Tibial artery (tissue), 4 donors: Measurements from ENCODE around the gene OLFML2B.

ENCODE experiments used
- DNase-seq, 2 donors: peaks; one replicate each; pipeline ENCODE4 v3.0.0-alpha.2; 2019
- H3K27ac ChIP-seq, 2 donors: fragments of 200-600 bp; sonication (generic) in 1 of 2; 1 replicate in 1 of 2; 2 replicates in 1 of 2; pipeline ENCODE4 v1.5.1; 2018 to 2019; ENCODE audit warnings: mild to moderate bottlenecking in 1 of 2
- H3K27me3 ChIP-seq, 2 donors: fragments of 200-600 bp; sonication (generic) in 1 of 2; one replicate each; pipeline versions ENCODE4 v1.5.1 to v1.6.0; 2016 to 2019
- H3K36me3 ChIP-seq, 3 donors: fragments of 200-600 bp; sonication (generic) in 2 of 3; one replicate each; pipeline ENCODE4 v1.5.1; 2016 to 2019; ENCODE audit warnings: mild to moderate bottlenecking in 2 of 3
- H3K4me1 ChIP-seq, 4 donors: fragments of 200-600 bp; sonication (generic) in 2 of 4; 1 replicate in 3 of 4; 2 replicates in 1 of 4; pipeline ENCODE4 v1.5.1; 2016 to 2019
- H3K4me3 ChIP-seq, 2 donors: fragments of 200-600 bp; sonication (generic) in 1 of 2; 1 replicate in 1 of 2; 2 replicates in 1 of 2; pipeline ENCODE4 v1.5.1; 2018 to 2019; ENCODE audit warnings: mild to moderate bottlenecking in 2 of 2
- H3K9me3 ChIP-seq, 3 donors: fragments of 200-600 bp; sonication (generic) in 1 of 3; one replicate each; pipeline ENCODE4 v1.5.1; 2016 to 2019
- intact Hi-C: fragments of 100-400 bp; cut with DNase I; formaldehyde crosslinking; loops from one replicate; pipeline ENCODE4 v1.15.0; 2023; ENCODE audit warnings: low total_unique reads
- TF ChIP-seq, protein P1 (sequence below), 2 experiments: fragments of 200-600 bp in 1 of 2; fragments of 450-650 bp in 1 of 2; IDR thresholded peaks; one replicate each; pipeline ENCODE4 v1.5.1; 2017 to 2019; ENCODE audit warnings: antibody characterized with exemption in 2 of 2, mild to moderate bottlenecking in 1 of 2, moderate library complexity in 1 of 2

The OLFML2B gene

DNA sequence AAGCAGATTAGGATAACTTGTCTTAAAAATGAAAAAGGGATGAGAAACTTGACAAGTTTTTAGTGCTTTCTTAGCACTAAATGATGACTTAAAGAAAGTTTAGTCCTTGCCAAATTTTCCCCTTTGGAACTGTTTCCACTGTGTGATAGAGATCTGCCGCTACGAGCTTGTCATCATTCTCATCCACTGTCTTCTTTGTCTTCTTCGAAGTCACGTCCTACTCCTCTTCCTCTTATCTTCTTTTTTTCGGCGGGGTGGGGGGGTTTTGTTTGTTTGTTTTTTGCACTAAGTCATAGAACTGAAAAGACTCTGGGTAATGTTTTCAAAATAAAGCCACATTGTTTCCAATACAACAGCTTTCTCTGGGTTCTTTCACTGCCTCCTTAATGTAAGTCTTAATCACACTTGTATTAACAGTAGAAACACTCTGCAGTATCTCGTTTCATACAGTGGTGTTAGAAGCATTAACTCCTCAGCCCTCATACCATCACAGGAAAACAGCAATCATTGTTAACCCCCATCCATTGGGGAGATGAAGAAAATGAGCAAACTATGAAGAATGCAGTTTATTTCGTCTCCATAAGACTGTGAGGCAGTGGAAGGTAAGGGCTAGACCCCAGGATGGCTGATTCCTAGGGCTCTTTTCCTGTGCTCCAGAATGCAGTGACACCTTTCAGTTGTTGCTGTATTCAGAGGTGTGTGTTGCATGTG, 81.8 kb downstream of the OLFML2B start:
- no peak for DNase-seq
- no peak overlapping the region for H3K4me3 ChIP-seq
- intact Hi-C loops, result no loop called here
- no peaks in the 10 kb centered on the region for H3K27me3 ChIP-seq
- TF ChIP-seq, protein P1, sequence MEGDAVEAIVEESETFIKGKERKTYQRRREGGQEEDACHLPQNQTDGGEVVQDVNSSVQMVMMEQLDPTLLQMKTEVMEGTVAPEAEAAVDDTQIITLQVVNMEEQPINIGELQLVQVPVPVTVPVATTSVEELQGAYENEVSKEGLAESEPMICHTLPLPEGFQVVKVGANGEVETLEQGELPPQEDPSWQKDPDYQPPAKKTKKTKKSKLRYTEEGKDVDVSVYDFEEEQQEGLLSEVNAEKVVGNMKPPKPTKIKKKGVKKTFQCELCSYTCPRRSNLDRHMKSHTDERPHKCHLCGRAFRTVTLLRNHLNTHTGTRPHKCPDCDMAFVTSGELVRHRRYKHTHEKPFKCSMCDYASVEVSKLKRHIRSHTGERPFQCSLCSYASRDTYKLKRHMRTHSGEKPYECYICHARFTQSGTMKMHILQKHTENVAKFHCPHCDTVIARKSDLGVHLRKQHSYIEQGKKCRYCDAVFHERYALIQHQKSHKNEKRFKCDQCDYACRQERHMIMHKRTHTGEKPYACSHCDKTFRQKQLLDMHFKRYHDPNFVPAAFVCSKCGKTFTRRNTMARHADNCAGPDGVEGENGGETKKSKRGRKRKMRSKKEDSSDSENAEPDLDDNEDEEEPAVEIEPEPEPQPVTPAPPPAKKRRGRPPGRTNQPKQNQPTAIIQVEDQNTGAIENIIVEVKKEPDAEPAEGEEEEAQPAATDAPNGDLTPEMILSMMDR (IDR thresholded peaks at IDR 0.05), result no peak
- H3K27ac ChIP-seq, result no peak overlapping the region
- H3K36me3 ChIP-seq, result peaks cover 0 to 13% (median 4%) of the 10 kb centered on the region in 3 donors
- H3K4me1 ChIP-seq, result peaks cover 0 to 15% (median 3%) of the 10 kb centered on the region in 4 donors
- H3K9me3 ChIP-seq, result no peaks in the 10 kb centered on the region

DNA sequence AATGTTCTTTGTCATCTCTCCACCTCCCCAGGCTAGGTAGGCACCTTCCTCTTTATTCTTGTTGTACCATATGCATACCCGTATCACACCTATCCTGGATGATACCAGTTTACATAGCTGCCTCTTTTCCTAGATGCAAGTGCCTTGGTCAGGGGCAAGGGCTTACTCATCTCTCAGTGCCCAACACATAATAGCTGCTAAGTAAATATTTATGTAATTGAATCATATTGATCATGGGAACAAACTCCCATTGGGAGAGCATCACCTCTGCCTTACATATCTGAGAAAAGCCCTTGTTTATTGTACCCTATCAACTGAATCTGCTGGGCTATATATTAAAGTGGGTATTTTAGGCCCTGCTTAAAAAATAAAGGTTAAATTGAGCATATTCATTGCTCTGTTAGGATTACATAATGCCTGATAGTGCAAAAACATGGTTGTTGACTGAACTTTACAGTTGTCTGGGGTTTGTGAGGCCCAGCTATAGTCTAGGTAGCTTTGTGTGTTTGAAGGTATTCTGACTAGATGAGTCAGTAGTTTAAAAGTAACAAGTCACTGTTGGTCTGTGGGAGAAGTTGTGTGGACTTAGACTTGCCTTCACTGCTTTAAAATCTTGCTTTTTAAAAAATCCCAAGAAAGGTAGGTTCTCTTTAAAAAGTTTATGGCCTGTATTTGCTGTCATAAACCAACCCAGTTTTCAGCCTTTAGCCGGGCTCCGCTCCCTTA, 82.6 kb downstream of the OLFML2B start:
- TF ChIP-seq, protein P1 (IDR thresholded peaks at IDR 0.05), result no peak
- intact Hi-C loops, result no loop called here
- Histone ChIP-seq H3K4me1 (peaks cover 0 to 7% (median 2%) of the 10 kb centered on the region in 4 donors), H3K4me3 (no peak overlapping the region), H3K36me3 (peaks cover 0 to 13% (median 8%) of the 10 kb centered on the region in 3 donors), H3K9me3 (no peaks in the 10 kb centered on the region), H3K27me3 (no peaks in the 10 kb centered on the region), H3K27ac (no peak overlapping the region)
- DNase-seq, result no peak

DNA sequence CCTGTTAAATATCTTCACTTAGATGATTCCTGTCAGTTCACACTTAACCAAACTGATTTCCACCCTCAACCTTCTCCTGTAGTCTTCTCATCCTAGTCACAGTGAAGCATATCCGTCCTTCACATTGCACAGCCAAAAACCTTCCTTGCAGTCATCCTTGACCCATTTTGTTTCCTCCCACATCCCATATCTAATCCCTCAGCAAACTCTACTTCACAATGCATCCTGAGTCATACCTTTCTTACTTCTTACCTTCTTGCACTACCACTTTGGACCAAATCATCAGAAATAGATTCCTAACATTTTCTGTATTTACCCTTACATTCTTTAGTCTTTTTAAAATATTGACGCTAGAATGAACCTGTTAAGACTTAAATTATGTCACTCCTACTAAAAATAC, 86.9 kb downstream of the OLFML2B start:
- Histone ChIP-seq H3K9me3 (no peaks in the 10 kb centered on the region), H3K36me3 (peaks cover 0 to 5% (median 0%) of the 10 kb centered on the region in 3 donors), H3K4me3 (no peak overlapping the region), H3K4me1 (peaks cover 0 to 21% (median 7%) of the 10 kb centered on the region in 4 donors), H3K27ac (no peak overlapping the region), H3K27me3 (no peaks in the 10 kb centered on the region)
- DNase-seq, result no peak
- intact Hi-C loops, result no loop called here
- TF ChIP-seq, protein P1 (IDR thresholded peaks at IDR 0.05), result no peak

DNA sequence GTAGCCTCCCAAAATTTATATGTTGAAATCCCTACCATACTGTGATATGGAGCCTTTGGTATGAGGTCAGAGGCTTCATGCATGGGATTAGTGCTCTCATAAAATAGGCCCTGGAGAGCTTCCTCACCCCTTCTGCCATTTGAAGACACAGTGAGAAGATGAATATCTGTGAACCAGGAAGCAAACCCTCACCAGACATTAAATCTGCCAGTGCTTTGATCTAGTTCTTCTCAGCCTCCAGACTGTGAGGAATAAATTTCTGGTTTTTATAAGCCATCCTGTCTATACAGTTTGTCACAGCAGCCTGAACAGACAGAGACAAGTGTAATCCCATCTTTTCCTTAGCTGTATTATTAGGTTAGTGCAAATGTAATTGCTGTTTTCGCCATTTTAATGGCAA, 88.4 kb downstream of the OLFML2B start:
- TF ChIP-seq, protein P1 (IDR thresholded peaks at IDR 0.05), result no peak
- no peaks in the 10 kb centered on the region for H3K27me3 ChIP-seq
- no peak overlapping the region for H3K27ac ChIP-seq
- peaks cover 0 to 5% (median 0%) of the 10 kb centered on the region in 3 donors for H3K36me3 ChIP-seq
- no peak overlapping the region for H3K4me3 ChIP-seq
- H3K9me3 ChIP-seq, result no peaks in the 10 kb centered on the region
- H3K4me1 ChIP-seq, result peaks cover 0 to 37% (median 8%) of the 10 kb centered on the region in 4 donors
- intact Hi-C loops, result no loop called here
- DNase-seq, result no peak

DNA sequence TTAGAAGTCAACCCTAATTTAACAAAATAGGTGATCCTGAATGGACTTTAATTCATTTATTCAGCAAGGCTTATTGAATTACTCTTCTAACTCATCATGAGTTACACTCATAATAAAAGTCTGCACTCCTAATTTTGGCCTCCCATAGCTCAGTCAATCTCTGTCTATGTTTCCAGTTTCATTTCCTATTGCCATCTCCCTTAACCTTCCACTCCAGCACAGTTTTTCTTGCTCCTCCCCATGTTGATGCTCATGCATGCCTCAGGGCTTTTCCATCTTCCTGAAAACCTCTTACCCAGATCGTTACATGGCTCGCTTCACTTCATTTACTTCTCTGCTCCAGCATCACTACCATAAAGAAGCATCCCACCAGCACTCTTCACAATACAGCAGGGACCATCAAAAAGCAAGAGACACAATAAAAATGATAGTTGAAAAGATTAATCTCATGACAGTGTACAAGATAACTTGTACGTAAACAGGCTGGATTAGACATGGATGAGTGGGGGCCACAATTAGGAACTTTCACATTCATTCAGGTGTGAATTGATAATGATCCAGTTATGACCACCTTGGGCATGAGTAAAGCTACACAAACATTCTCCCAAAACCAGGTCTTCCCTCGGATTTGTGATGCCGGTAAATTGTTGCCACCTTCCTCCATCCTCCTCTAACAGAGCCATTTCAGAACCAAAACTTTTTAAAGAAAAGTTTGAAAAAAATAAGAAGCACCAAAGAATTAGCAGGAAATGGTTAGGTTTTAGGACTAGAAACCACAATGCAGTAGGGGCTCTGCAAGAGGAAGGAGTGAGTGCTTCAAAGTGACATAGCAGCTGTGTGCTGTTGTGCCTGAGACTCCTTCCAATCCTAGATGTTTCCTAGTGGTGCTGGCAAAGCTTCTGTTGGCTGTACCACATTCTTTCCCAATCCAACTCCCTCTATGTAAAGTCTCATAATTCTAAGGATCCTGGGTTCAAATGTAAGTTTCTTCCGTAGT, 89.8 kb downstream of the OLFML2B start:
- Histone ChIP-seq H3K27ac (peak overlapping the region in 1 of 2 donors; percentile 16), H3K27me3 (no peaks in the 10 kb centered on the region), H3K9me3 (no peaks in the 10 kb centered on the region), H3K36me3 (peaks cover 0 to 5% (median 0%) of the 10 kb centered on the region in 3 donors), H3K4me3 (no peak overlapping the region), H3K4me1 (peaks cover 0 to 50% (median 18%) of the 10 kb centered on the region in 4 donors)
- intact Hi-C loops, result no loop called here
- TF ChIP-seq, protein P1 (IDR thresholded peaks at IDR 0.05), result no peak
- no peak for DNase-seq
